ENCODE data around the gene ARSD.
"Not testable (repeated sequence)": the region's sequence is repeated elsewhere in the genome, so short reads cannot be mapped to it uniquely, and the experiment has no call there.

The ARSD gene

DNA sequence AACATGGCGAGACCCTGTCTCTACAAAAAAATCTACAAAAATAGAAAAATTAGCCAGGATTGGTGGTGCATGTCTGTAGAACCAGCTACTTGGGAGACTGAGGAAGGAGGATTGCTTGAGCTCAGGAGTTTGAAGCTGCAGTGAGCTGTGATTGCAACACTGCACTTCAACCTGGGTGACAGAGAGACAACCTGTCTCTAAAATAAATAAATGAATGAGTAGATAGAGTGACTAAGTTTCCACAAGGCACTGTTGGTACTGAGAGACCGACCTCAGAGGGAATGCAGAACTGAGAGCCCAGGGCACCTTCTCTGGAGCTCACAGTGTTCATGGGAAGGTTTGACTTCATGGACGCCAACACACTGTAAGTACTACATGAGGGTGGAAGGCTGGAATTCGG, 26.7 kb upstream of the ARSD start:
- no peak for DNase-seq (ENCODE audit: low read depth in 2 of 2)
- TF ChIP-seq, protein P1, sequence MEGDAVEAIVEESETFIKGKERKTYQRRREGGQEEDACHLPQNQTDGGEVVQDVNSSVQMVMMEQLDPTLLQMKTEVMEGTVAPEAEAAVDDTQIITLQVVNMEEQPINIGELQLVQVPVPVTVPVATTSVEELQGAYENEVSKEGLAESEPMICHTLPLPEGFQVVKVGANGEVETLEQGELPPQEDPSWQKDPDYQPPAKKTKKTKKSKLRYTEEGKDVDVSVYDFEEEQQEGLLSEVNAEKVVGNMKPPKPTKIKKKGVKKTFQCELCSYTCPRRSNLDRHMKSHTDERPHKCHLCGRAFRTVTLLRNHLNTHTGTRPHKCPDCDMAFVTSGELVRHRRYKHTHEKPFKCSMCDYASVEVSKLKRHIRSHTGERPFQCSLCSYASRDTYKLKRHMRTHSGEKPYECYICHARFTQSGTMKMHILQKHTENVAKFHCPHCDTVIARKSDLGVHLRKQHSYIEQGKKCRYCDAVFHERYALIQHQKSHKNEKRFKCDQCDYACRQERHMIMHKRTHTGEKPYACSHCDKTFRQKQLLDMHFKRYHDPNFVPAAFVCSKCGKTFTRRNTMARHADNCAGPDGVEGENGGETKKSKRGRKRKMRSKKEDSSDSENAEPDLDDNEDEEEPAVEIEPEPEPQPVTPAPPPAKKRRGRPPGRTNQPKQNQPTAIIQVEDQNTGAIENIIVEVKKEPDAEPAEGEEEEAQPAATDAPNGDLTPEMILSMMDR (IDR thresholded peaks at IDR 0.05; ENCODE audit: low read depth, low read length), result no peak
- no peak overlapping the region for H3K4me3 ChIP-seq (replicated peaks in 1 of 2; ENCODE audit: low read depth in 2 of 2, low read length in 2 of 2)

GRCh38 chrX:2955281-2955680, 26.1 kb upstream of the ARSD start:
- TF ChIP-seq, protein P1 (IDR thresholded peaks at IDR 0.05; ENCODE audit: low read depth, low read length), result no peak
- DNase-seq (ENCODE audit: low read depth in 2 of 2), result no peak
- no peak overlapping the region for H3K4me3 ChIP-seq (replicated peaks in 1 of 2; ENCODE audit: low read depth in 2 of 2, low read length in 2 of 2)

DNA sequence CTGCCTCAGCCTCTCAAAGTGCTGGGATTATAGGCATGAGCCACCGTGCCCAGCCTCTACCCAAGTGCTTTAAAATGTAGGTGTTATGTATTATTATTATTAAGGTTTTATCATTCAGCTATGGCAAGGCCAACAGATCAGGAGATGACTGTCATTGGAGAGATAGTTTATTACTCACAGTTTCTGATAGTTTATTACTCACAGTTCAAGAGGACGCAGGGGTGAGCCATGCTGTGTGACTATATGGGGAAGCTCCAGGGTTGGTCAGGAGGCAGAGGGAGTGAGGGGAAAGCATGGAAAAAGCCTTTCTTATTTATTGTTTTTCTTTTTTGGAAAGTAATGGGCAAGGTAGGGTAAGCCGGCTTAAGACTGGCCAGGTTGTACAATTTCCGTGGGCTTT, 25.4 kb upstream of the ARSD start:
- peak in 1 of 2 donors; percentile 46 for DNase-seq (ENCODE audit: low read depth in 2 of 2)
- H3K4me3 ChIP-seq (replicated peaks in 1 of 2; ENCODE audit: low read depth in 2 of 2, low read length in 2 of 2), result no peak overlapping the region
- TF ChIP-seq, protein P1 (IDR thresholded peaks at IDR 0.05; ENCODE audit: low read depth, low read length), result no peak

DNA sequence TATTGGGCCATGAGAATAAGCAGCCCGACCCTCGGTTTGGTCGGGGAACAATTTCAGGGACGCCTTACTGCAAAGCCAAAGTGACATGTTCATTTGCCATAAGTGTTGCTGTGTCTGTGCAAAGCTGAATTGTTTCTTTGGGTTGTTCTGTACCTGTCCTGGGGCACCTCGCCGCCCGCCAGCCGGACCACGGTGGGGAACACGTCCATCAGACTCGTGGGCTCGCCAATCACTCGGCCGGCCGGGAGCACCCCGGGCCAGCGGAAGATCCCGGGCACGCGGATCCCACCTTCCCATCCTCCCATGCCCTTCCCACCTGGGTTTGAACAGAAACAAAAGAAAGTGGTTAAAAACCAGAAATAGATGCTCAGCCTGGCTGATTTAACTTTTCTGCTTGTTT, 8.8 kb upstream of the ARSD start:
- H3K4me3 ChIP-seq (replicated peaks in 1 of 2; ENCODE audit: low read depth in 2 of 2, low read length in 2 of 2); DNase-seq (ENCODE audit: low read depth in 2 of 2): not testable (repeated sequence)

- TF ChIP-seq, protein P1 (IDR thresholded peaks at IDR 0.05; ENCODE audit: low read depth, low read length), result no peak
- peak; percentile 10 to 34 for DNase-seq (ENCODE audit: low read depth in 2 of 2)
- H3K4me3 ChIP-seq (replicated peaks in 1 of 2; ENCODE audit: low read depth in 2 of 2, low read length in 2 of 2), result no peak overlapping the region
Observed at GRCh38 chrX:2934715-2935710, 5.9 kb upstream of the ARSD start.

GRCh38 chrX:2933125-2933900, 4.2 kb upstream of the ARSD start:
- H3K4me3 ChIP-seq (replicated peaks in 1 of 2; ENCODE audit: low read depth in 2 of 2, low read length in 2 of 2), result no peak overlapping the region
- DNase-seq (ENCODE audit: low read depth in 2 of 2), result no peak
- TF ChIP-seq, protein P1 (IDR thresholded peaks at IDR 0.05; ENCODE audit: low read depth, low read length), result no peak

- no peak overlapping the region for H3K4me3 ChIP-seq (replicated peaks in 1 of 2; ENCODE audit: low read depth in 2 of 2, low read length in 2 of 2)
- TF ChIP-seq, protein P1 (IDR thresholded peaks at IDR 0.05; ENCODE audit: low read depth, low read length), result no peak
- DNase-seq (ENCODE audit: low read depth in 2 of 2), result no peak
Observed at GRCh38 chrX:2931612-2932011, 2.5 kb upstream of the ARSD start.
